PC-9 (cell line): ENCODE measurements around the gene PSTPIP1. TPM values are rescaled to one million over a fixed set of nuclear protein-coding genes. Genes with fewer than 3 reads are reported as not detected.
A peak's percentile ranks its signal among the peaks of the same experiment; 100 is the strongest.

Source experiments
- BruUV-seq: library from RNA; stranded (reverse); fragments of 400-500 nt; replicated peaks from 2 replicates; lab custom pipeline; 2021; lab: Mats Ljungman, UMichigan
- CTCF ChIA-PET: fragments of 300-600 bp; sonication (Branson Sonifier 250); formaldehyde crosslinking; loops from one replicate; lab custom pipeline; 2022; ENCODE audit warnings: antibody characterized with exemption; lab: Charles Lee
- POLR2A ChIA-PET: fragments of 300-600 bp; sonication (Branson Sonifier 250); formaldehyde crosslinking; loops from one replicate; lab custom pipeline; 2022; ENCODE audit warnings: antibody characterized with exemption; ENCODE audit not compliant: unreplicated experiment; lab: Charles Lee
- DNase-seq, 2 experiments: peaks; one replicate each; pipeline versions ENCODE4 v3.0.0 to v3.0.0-alpha.2; 2015 to 2022; ENCODE audit warnings: mixed read lengths in 1 of 2
- H2AFZ ChIP-seq: fragments of 200-600 bp; sonication (generic); 2 replicates; pipeline ENCODE4 v1.8.1; 2017; ENCODE audit warnings: antibody characterized with exemption
- H3F3A ChIP-seq: fragments of 200-600 bp; sonication (generic); 2 replicates; pipeline ENCODE4 v1.8.1; 2017; ENCODE audit warnings: antibody characterized with exemption, mild to moderate bottlenecking, low read depth; ENCODE audit not compliant: insufficient read depth
- H3K27ac ChIP-seq: fragments of 200-600 bp; sonication (generic); 2 replicates; pipeline ENCODE4 v1.6.1; 2016; ENCODE audit warnings: mixed run types
- H3K27me3 ChIP-seq: fragments of 200-600 bp; sonication (generic); 2 replicates; pipeline ENCODE4 v1.6.1; 2016; ENCODE audit warnings: low read depth, mixed run types; ENCODE audit not compliant: insufficient read depth
- H3K36me3 ChIP-seq: fragments of 200-600 bp; sonication (generic); 2 replicates; pipeline ENCODE4 v1.6.1; 2016; ENCODE audit warnings: low read depth, mixed run types
- H3K4me1 ChIP-seq: fragments of 200-600 bp; sonication (generic); replicated peaks from 2 replicates; pipeline ENCODE4 v1.6.1; 2016; ENCODE audit warnings: mixed run types; ENCODE audit not compliant: insufficient read depth
- H3K4me2 ChIP-seq: fragments of 200-600 bp; sonication (generic); 2 replicates; pipeline ENCODE4 v1.6.1; 2017; ENCODE audit warnings: mixed run types
- H3K4me3 ChIP-seq: fragments of 200-600 bp; sonication (generic); 2 replicates; pipeline ENCODE4 v1.6.1; 2016; ENCODE audit warnings: mixed run types
- H3K79me2 ChIP-seq: fragments of 200-600 bp; sonication (generic); 2 replicates; pipeline ENCODE4 v1.6.1; 2017; ENCODE audit warnings: low read depth, mixed run types
- H3K9me2 ChIP-seq: fragments of 200-600 bp; sonication (generic); 2 replicates; pipeline ENCODE4 v1.8.1; 2017; ENCODE audit warnings: mild to moderate bottlenecking; ENCODE audit not compliant: insufficient read depth
- H3K9me3 ChIP-seq: fragments of 200-600 bp; sonication (generic); 2 replicates; pipeline ENCODE4 v1.8.1; 2016; ENCODE audit warnings: low read depth; ENCODE audit not compliant: insufficient read depth
- H4K20me1 ChIP-seq: fragments of 200-600 bp; sonication (generic); 2 replicates; pipeline ENCODE4 v1.8.1; 2017; ENCODE audit not compliant: insufficient read depth
- EZH2 ChIP-seq: fragments of 200-600 bp; sonication (generic); IDR thresholded peaks from 2 replicates; pipeline ENCODE4 v1.8.0; 2017; ENCODE audit warnings: antibody characterized with exemption, low read depth
- intact Hi-C: fragments of 100-400 bp; cut with micrococcal nuclease; formaldehyde crosslinking; loops from one replicate; pipeline ENCODE4 v1.10.0; 2022; ENCODE audit not compliant: unreplicated experiment
- total RNA-seq: library from RNA; stranded (reverse); gene quantifications from 2 replicates; pipeline ENCODE4 v1.2.3, GENCODE V29; 2021
- TF ChIP-seq, protein P1 (sequence below): fragments of 200-600 bp; sonication (generic); conservative IDR thresholded peaks from 2 replicates; pipeline ENCODE4 v1.6.1; 2017; ENCODE audit warnings: mixed run types, antibody characterized with exemption, mild to moderate bottlenecking, moderate library complexity

PSTPIP1 gene
- total RNA-seq, 1 experiment from 2014 or later = not detected

DNA sequence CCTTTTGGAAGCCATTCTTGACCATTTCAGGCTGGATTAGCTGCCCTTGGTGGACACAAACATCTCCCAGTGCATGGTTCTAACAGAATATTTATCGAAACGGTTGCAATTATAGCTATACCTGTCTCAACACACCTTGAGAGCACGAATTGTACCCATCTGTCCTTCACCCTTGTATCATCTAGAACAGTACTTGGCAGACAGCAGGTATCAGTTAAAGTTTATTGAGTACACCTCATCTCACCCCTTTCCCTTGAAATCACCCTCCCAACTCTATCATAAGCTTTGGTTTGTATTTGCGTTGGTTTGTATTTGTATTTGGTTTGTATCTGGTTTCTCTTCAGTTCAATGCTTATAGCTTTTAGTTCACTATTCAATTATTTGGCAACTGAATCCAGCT is 63.5 kb downstream of the PSTPIP1 start:
- Histone ChIP-seq H3K9me2 (no peaks in the 10 kb centered on the region), H3K4me3 (no peak overlapping the region), H3K27ac (peak overlapping the region; percentile 9; the same call in 1 of the 2 replicates), H3K9me3 (no peaks in the 10 kb centered on the region), H4K20me1 (0 out of 2 replicates have a peak, but pooled peaks cover 7% of the 10 kb centered on the region), H2AFZ (no peak overlapping the region), H3F3A (peaks cover 15% of the 10 kb centered on the region), H3K79me2 (peaks cover 60% of the 10 kb centered on the region), H3K36me3 (peaks cover 10% of the 10 kb centered on the region), H3K4me2 (no peak overlapping the region), H3K4me1 (peaks cover 42% of the 10 kb centered on the region), H3K27me3 (no peaks in the 10 kb centered on the region)
- no TSS peak for BruUV-seq
- TF ChIP-seq, protein P1, sequence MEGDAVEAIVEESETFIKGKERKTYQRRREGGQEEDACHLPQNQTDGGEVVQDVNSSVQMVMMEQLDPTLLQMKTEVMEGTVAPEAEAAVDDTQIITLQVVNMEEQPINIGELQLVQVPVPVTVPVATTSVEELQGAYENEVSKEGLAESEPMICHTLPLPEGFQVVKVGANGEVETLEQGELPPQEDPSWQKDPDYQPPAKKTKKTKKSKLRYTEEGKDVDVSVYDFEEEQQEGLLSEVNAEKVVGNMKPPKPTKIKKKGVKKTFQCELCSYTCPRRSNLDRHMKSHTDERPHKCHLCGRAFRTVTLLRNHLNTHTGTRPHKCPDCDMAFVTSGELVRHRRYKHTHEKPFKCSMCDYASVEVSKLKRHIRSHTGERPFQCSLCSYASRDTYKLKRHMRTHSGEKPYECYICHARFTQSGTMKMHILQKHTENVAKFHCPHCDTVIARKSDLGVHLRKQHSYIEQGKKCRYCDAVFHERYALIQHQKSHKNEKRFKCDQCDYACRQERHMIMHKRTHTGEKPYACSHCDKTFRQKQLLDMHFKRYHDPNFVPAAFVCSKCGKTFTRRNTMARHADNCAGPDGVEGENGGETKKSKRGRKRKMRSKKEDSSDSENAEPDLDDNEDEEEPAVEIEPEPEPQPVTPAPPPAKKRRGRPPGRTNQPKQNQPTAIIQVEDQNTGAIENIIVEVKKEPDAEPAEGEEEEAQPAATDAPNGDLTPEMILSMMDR = no peak
- no peak for TF ChIP-seq EZH2
- POLR2A ChIA-PET = interaction anchor here (0.6 kb wide), 1 partner anchor 49 kb away, joined by 3 read pairs; no protein-coding TSS in a partner anchor
- DNase-seq = no peak
- CTCF ChIA-PET = interaction anchor here (0.6 kb wide), 1 partner anchor 29 kb away, joined by 3 read pairs; no protein-coding TSS in a partner anchor
- intact Hi-C loops = no loop called here

DNA sequence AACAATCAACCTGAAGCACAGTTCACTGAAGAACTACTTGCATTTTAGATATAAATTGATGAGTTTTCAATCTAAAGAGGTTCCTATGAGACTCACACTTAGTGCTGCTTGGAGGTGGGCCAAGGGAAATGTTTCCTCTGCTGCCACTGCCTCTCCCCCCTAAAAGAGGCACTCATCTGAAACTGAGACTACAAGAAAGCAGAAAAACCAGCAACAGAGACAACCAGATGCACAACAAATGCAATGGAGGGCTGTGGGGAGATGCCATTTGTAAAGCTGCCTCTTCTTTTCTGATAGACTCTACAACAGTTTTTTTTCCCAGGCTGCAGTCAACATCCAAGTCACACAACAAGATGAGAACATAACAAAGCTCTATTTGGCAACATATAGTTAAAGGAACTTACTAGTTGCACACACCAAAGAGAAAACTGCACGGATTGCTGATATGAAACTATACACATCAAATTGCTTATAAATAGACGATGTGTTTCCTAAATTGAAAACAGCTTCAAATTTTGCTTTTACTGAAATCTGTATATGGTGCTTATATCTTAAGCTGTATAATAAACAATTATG is 64.9 kb downstream of the PSTPIP1 start:
- Histone ChIP-seq H3K27ac (no peak overlapping the region), H3K36me3 (peaks cover 3% of the 10 kb centered on the region; the same call in 1 of the 2 replicates), H2AFZ (no peak overlapping the region), H3K9me2 (no peaks in the 10 kb centered on the region), H3K27me3 (no peaks in the 10 kb centered on the region), H3K4me3 (no peak overlapping the region), H3K9me3 (no peaks in the 10 kb centered on the region), H3F3A (peaks cover 29% of the 10 kb centered on the region), H3K4me2 (no peak overlapping the region), H3K4me1 (peaks cover 47% of the 10 kb centered on the region), H4K20me1 (0 out of 2 replicates have a peak, but pooled peaks cover 7% of the 10 kb centered on the region), H3K79me2 (peaks cover 66% of the 10 kb centered on the region)
- BruUV-seq = no TSS peak
- intact Hi-C loops = no loop called here
- no peak for DNase-seq
- ChIA-PET POLR2A (no interaction called here), CTCF (no interaction called here)
- TF ChIP-seq, protein P1 = no peak
- no peak for TF ChIP-seq EZH2

DNA sequence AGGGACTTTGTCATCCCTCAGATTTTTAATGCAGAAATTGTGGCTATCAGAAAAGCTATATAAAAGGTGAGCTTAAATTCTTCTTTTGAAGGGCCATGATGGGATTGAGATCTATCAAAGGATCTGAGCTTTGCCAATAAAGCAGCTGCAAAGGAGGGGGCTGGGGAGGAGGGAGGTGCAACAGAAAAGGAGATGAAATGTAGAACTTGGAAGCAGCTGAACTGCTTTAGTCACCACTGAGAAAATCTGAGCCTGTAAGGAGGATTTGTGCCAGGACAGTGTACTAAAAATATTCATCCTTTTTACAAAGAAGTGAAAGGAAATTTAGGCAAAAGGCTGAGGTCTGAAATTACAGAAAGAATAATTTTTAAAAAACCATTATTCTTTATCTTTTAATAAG is 65.6 kb downstream of the PSTPIP1 start:
- Histone ChIP-seq H4K20me1 (0 out of 2 replicates have a peak, but pooled peaks cover 7% of the 10 kb centered on the region), H3K9me3 (no peaks in the 10 kb centered on the region), H3K4me3 (no peak overlapping the region), H3K79me2 (peaks cover 73% of the 10 kb centered on the region), H3K9me2 (no peaks in the 10 kb centered on the region), H3K27me3 (no peaks in the 10 kb centered on the region), H3K36me3 (peaks cover 1% of the 10 kb centered on the region; the same call in 1 of the 2 replicates), H3K27ac (no peak overlapping the region), H3K4me1 (peaks cover 54% of the 10 kb centered on the region), H2AFZ (no peak overlapping the region), H3F3A (peaks cover 36% of the 10 kb centered on the region), H3K4me2 (no peak overlapping the region)
- ChIA-PET POLR2A (no interaction called here), CTCF (no interaction called here)
- intact Hi-C loops = no loop called here
- DNase-seq = no peak
- BruUV-seq = no TSS peak
- TF ChIP-seq, protein P1 = no peak
